HEK293 (cell line): ENCODE data around the gene TRPM8.

ENCODE experiments used
- AEBP2 ChIP-seq: fragments of 450-650 bp; formaldehyde crosslinking; IDR thresholded peaks from 2 replicates; pipeline ENCODE4 v1.5.1; 2016; ENCODE audit warnings: missing biosample characterization, missing genetic modification characterization, borderline replicate concordance
- EGR2 ChIP-seq: fragments of 450-650 bp; formaldehyde crosslinking; IDR thresholded peaks from 2 replicates; pipeline ENCODE4 v1.5.1; 2016; ENCODE audit warnings: low read depth, missing biosample characterization, missing genetic modification characterization
- GLIS2 ChIP-seq: fragments of 450-650 bp; formaldehyde crosslinking; IDR thresholded peaks from 2 replicates; pipeline ENCODE4 v1.5.1; 2016; ENCODE audit warnings: missing biosample characterization, missing genetic modification characterization
- KLF17 ChIP-seq: fragments of 450-650 bp; formaldehyde crosslinking; IDR thresholded peaks from 2 replicates; pipeline ENCODE4 v1.5.1; 2016; ENCODE audit warnings: missing biosample characterization, missing genetic modification characterization
- KLF8 ChIP-seq: fragments of 450-650 bp; formaldehyde crosslinking; IDR thresholded peaks from 2 replicates; pipeline ENCODE4 v1.5.1; 2016; ENCODE audit warnings: missing biosample characterization, missing genetic modification characterization
- RBAK ChIP-seq: fragments of 450-650 bp; formaldehyde crosslinking; IDR thresholded peaks from 2 replicates; pipeline ENCODE4 v1.5.1; 2016; ENCODE audit warnings: missing biosample characterization, missing genetic modification characterization
- REPIN1 ChIP-seq: fragments of 450-650 bp; formaldehyde crosslinking; IDR thresholded peaks from 2 replicates; pipeline ENCODE4 v1.5.1; 2017; ENCODE audit warnings: missing biosample characterization, missing genetic modification characterization, low read depth
- SALL2 ChIP-seq: fragments of 450-650 bp; formaldehyde crosslinking; IDR thresholded peaks from 2 replicates; pipeline ENCODE4 v1.5.0; 2017; ENCODE audit warnings: missing biosample characterization, mild to moderate bottlenecking, missing genetic modification characterization, borderline replicate concordance
- SCRT1 ChIP-seq: fragments of 450-650 bp; formaldehyde crosslinking; IDR thresholded peaks from 2 replicates; pipeline ENCODE4 v1.5.1; 2016; ENCODE audit warnings: missing biosample characterization, missing genetic modification characterization, borderline replicate concordance
- ZBTB10 ChIP-seq: fragments of 450-650 bp; formaldehyde crosslinking; IDR thresholded peaks from 2 replicates; pipeline ENCODE4 v1.5.1; 2016; ENCODE audit warnings: missing biosample characterization, missing genetic modification characterization
- ZBTB49 ChIP-seq: fragments of 450-650 bp; formaldehyde crosslinking; IDR thresholded peaks from 2 replicates; pipeline ENCODE4 v1.5.1; 2016; ENCODE audit warnings: missing biosample characterization, missing genetic modification characterization, low read depth
- ZFP37 ChIP-seq: fragments of 450-650 bp; formaldehyde crosslinking; IDR thresholded peaks from 2 replicates; pipeline ENCODE4 v1.5.1; 2016; ENCODE audit warnings: missing biosample characterization, missing genetic modification characterization
- ZNF114 ChIP-seq: fragments of 450-650 bp; formaldehyde crosslinking; IDR thresholded peaks from 2 replicates; pipeline ENCODE4 v1.5.0; 2017; ENCODE audit warnings: missing biosample characterization, missing genetic modification characterization
- ZNF132 ChIP-seq: fragments of 450-650 bp; formaldehyde crosslinking; IDR thresholded peaks from 2 replicates; pipeline ENCODE4 v1.5.1; 2017; ENCODE audit warnings: missing biosample characterization, missing genetic modification characterization, borderline replicate concordance
- ZNF175 ChIP-seq: fragments of 450-650 bp; formaldehyde crosslinking; IDR thresholded peaks from 2 replicates; pipeline ENCODE4 v1.5.1; 2016; ENCODE audit warnings: missing biosample characterization, missing genetic modification characterization
- ZNF23 ChIP-seq: fragments of 450-650 bp; formaldehyde crosslinking; IDR thresholded peaks from 2 replicates; pipeline ENCODE4 v1.5.1; 2016; ENCODE audit warnings: missing biosample characterization, missing genetic modification characterization, borderline replicate concordance
- ZNF311 ChIP-seq: fragments of 450-650 bp; formaldehyde crosslinking; IDR thresholded peaks from 2 replicates; pipeline ENCODE4 v1.5.1; 2017; ENCODE audit warnings: missing biosample characterization, missing genetic modification characterization, borderline replicate concordance
- ZNF354C ChIP-seq: fragments of 450-650 bp; formaldehyde crosslinking; IDR thresholded peaks from 2 replicates; pipeline ENCODE4 v1.5.1; 2016; ENCODE audit warnings: missing biosample characterization, missing genetic modification characterization, low read depth, borderline replicate concordance
- ZNF366 ChIP-seq: fragments of 450-650 bp; formaldehyde crosslinking; conservative IDR thresholded peaks from 2 replicates; pipeline ENCODE4 v1.5.1; 2016; ENCODE audit warnings: missing biosample characterization, missing genetic modification characterization
- ZNF433 ChIP-seq: fragments of 450-650 bp; formaldehyde crosslinking; IDR thresholded peaks from 2 replicates; pipeline ENCODE4 v1.5.1; 2016; ENCODE audit warnings: missing biosample characterization, missing genetic modification characterization, low read depth
- ZNF473 ChIP-seq: fragments of 450-650 bp; formaldehyde crosslinking; IDR thresholded peaks from 2 replicates; pipeline ENCODE4 v1.5.1; 2017; ENCODE audit warnings: missing biosample characterization, missing genetic modification characterization
- ZNF488 ChIP-seq: fragments of 450-650 bp; formaldehyde crosslinking; IDR thresholded peaks from 2 replicates; pipeline ENCODE4 v1.5.1; 2016; ENCODE audit warnings: missing biosample characterization, missing genetic modification characterization
- ZNF521 ChIP-seq: fragments of 450-650 bp; formaldehyde crosslinking; IDR thresholded peaks from 2 replicates; pipeline ENCODE4 v1.5.1; 2017; ENCODE audit warnings: missing biosample characterization, mild to moderate bottlenecking, missing genetic modification characterization
- ZNF600 ChIP-seq: fragments of 450-650 bp; formaldehyde crosslinking; IDR thresholded peaks from 2 replicates; pipeline ENCODE4 v1.5.1; 2016; ENCODE audit warnings: missing biosample characterization, missing genetic modification characterization
- ZNF621 ChIP-seq: fragments of 450-650 bp; formaldehyde crosslinking; IDR thresholded peaks from 2 replicates; pipeline ENCODE4 v1.5.1; 2017; ENCODE audit warnings: missing biosample characterization, missing genetic modification characterization
- ZNF624 ChIP-seq: fragments of 450-650 bp; formaldehyde crosslinking; IDR thresholded peaks from 2 replicates; pipeline ENCODE4 v1.5.1; 2017; ENCODE audit warnings: missing biosample characterization, missing genetic modification characterization
- ZNF670 ChIP-seq: fragments of 450-650 bp; formaldehyde crosslinking; IDR thresholded peaks from 2 replicates; pipeline ENCODE4 v1.5.1; 2016; ENCODE audit warnings: missing biosample characterization, missing genetic modification characterization, low read depth
- ZNF791 ChIP-seq: fragments of 450-650 bp; formaldehyde crosslinking; IDR thresholded peaks from 2 replicates; pipeline ENCODE4 v1.5.1; 2016; ENCODE audit warnings: missing biosample characterization, missing genetic modification characterization
- ZSCAN18 ChIP-seq: fragments of 450-650 bp; formaldehyde crosslinking; IDR thresholded peaks from 2 replicates; pipeline ENCODE4 v1.5.1; 2016; ENCODE audit warnings: missing biosample characterization, missing genetic modification characterization
- ZSCAN30 ChIP-seq: fragments of 450-650 bp; IDR thresholded peaks from 2 replicates; pipeline ENCODE4 v1.5.1; 2018; ENCODE audit warnings: missing biosample characterization, mild to moderate bottlenecking, missing genetic modification characterization, moderate library complexity

Gene TRPM8

GRCh38 chr2:234003972-234004617, 86.9 kb downstream of the TRPM8 start (continued):
- TF ChIP-seq REPIN1 (no peak), ZNF621 (tag by site-specific recombination) (no peak), ZNF600 (no peak), GLIS2 (tag by site-specific recombination) (no peak), ZNF175 (tag by site-specific recombination) (no peak), ZNF624 (tag by site-specific recombination) (no peak), ZNF354C (tag by site-specific recombination) (no peak), ZNF521 (tag by site-specific recombination) (no peak), ZNF23 (tag by site-specific recombination) (no peak), ZNF670 (tag by site-specific recombination) (no peak), ZNF366 (tag by site-specific recombination) (peak; percentile 67), ZSCAN30 (tag by site-specific recombination) (no peak), ZNF311 (tag by site-specific recombination) (no peak), ZBTB49 (tag by site-specific recombination) (no peak), RBAK (no peak), SCRT1 (tag by site-specific recombination) (no peak), ZNF791 (tag by site-specific recombination) (no peak), ZNF114 (tag by site-specific recombination) (no peak), SALL2 (tag by site-specific recombination) (no peak), KLF8 (tag by site-specific recombination) (no peak), ZNF488 (tag by site-specific recombination) (no peak), ZNF132 (tag by site-specific recombination) (no peak), AEBP2 (tag by site-specific recombination) (no peak), ZFP37 (tag by site-specific recombination) (no peak), ZNF473 (no peak), ZBTB10 (tag by site-specific recombination) (no peak), EGR2 (no peak), KLF17 (tag by site-specific recombination) (0 out of 2 replicates have a peak, but pooled peaks have one; percentile 23), ZNF433 (tag by site-specific recombination) (no peak), ZSCAN18 (tag by site-specific recombination) (no peak)
